Adrenal gland (tissue), 5 donors: ENCODE results near the gene AGER.

Source experiments
- CTCF ChIP-seq, 6 experiments: fragments of 450-650 bp in 4 of 6; fragments of 200-600 bp in 2 of 6; sonication (generic) in 1 of 6; IDR thresholded peaks; 1 replicate in 5 of 6; 2 replicates in 1 of 6; pipeline versions ENCODE4 v1.5.1 to v1.8.0; 2016 to 2021; ENCODE audit warnings: antibody characterized with exemption in 6 of 6, mild to moderate bottlenecking in 2 of 6, moderate library complexity in 1 of 6
- POLR2A ChIP-seq, 2 donors: fragments of 450-650 bp; IDR thresholded peaks; one replicate each; pipeline ENCODE4 v1.6.1; 2017; ENCODE audit warnings: antibody characterized with exemption in 2 of 2, mild to moderate bottlenecking in 2 of 2, moderate library complexity in 1 of 2
- donor health status: DM: no; HTN: no; CAD: no.

GRCh38 chr6:32167154-32167760 is 16.8 kb downstream of the AGER start:
- no peak for TF ChIP-seq CTCF (IDR thresholded peaks at IDR 0.05)
- no peak for TF ChIP-seq POLR2A (IDR thresholded peaks at IDR 0.05)
